H1 (cell line): ENCODE results near the gene CCNY. TPM values are rescaled to one million over a fixed set of nuclear protein-coding genes. Genes with fewer than 3 reads are reported as not detected.

Experiments used
- CTCF ChIA-PET: fragments of 300-600 bp; sonication (Branson Sonifier 250); formaldehyde crosslinking; loops from one replicate; lab custom pipeline; 2021; ENCODE audit not compliant: partially characterized antibody; lab: Charles Lee
- POLR2A ChIA-PET: fragments of 300-600 bp; sonication (Branson Sonifier 250); formaldehyde crosslinking; loops from one replicate; lab custom pipeline; 2021; ENCODE audit warnings: inconsistent platforms; ENCODE audit not compliant: partially characterized antibody; lab: Charles Lee
- DNase-seq, 2 experiments: peaks; one replicate each; pipeline versions ENCODE4 v3.0.0 to v3.0.0-alpha.2; 2010 to 2022; ENCODE audit warnings: low spot score in 2 of 2, low read depth in 1 of 2, mixed read lengths in 1 of 2
- FAIRE-seq: peaks from 2 replicates; lab custom pipeline; 2011; peaks lifted over from hg19 to GRCh38; lab: Jason Lieb, UNC
- H2AFZ ChIP-seq: 2 replicates; pipeline ENCODE4 v1.8.1; 2012; ENCODE audit warnings: low read length, inconsistent platforms
- H2AK5ac ChIP-seq: 2 replicates; pipeline ENCODE4 v1.6.1; 2013; ENCODE audit warnings: low read depth, low read length
- H2BK120ac ChIP-seq: replicated peaks from 2 replicates; pipeline ENCODE3; 2013; ENCODE audit warnings: low read depth, low read length, inconsistent platforms
- H2BK12ac ChIP-seq: 2 replicates; pipeline ENCODE4 v1.6.1; 2013; ENCODE audit warnings: low read depth, low read length
- H2BK15ac ChIP-seq: 2 replicates; pipeline ENCODE4 v1.6.1; 2013; ENCODE audit warnings: low read length
- H2BK20ac ChIP-seq: 2 replicates; pipeline ENCODE4 v1.6.1; 2013; ENCODE audit warnings: low read length
- H2BK5ac ChIP-seq: 2 replicates; pipeline ENCODE4 v1.6.1; 2013; ENCODE audit warnings: low read depth, low read length
- H3K14ac ChIP-seq: 2 replicates; pipeline ENCODE4 v1.6.1; 2013; ENCODE audit warnings: inconsistent platforms; ENCODE audit not compliant: insufficient read length
- H3K18ac ChIP-seq: 2 replicates; pipeline ENCODE4 v1.6.1; 2013; ENCODE audit warnings: low read length; ENCODE audit errors: extremely low read depth
- H3K23ac ChIP-seq: 2 replicates; pipeline ENCODE4 v1.6.1; 2013; ENCODE audit warnings: inconsistent platforms; ENCODE audit not compliant: insufficient read length
- H3K23me2 ChIP-seq: 2 replicates; pipeline ENCODE4 v1.6.1; 2013; ENCODE audit warnings: low read depth, low read length
- H3K27ac ChIP-seq: 2 replicates; pipeline ENCODE4 v1.6.1; 2011; ENCODE audit warnings: low read depth, low read length, inconsistent platforms
- H3K27me3 ChIP-seq, 4 experiments: replicated peaks in 1 of 4; 1 replicate in 1 of 4; 2 replicates in 3 of 4; pipeline versions ENCODE4 v1.6.1 to v1.8.1; 2011 to 2013; ENCODE audit warnings: low read length in 3 of 4, mild to moderate bottlenecking in 3 of 4, inconsistent platforms in 2 of 4, mixed read lengths in 2 of 4, moderate library complexity in 1 of 4; ENCODE audit not compliant: control insufficient read depth in 3 of 4, insufficient read depth in 3 of 4; ENCODE audit errors: extremely low read depth in 1 of 4
- H3K36me3 ChIP-seq, 4 experiments: 2 replicates each; pipeline versions ENCODE4 v1.6.1 to v1.8.1; 2011 to 2013; ENCODE audit warnings: mild to moderate bottlenecking in 4 of 4, low read length in 3 of 4, moderate library complexity in 2 of 4, control low read depth in 1 of 4, inconsistent platforms in 1 of 4; ENCODE audit not compliant: insufficient read depth in 4 of 4, control insufficient read depth in 2 of 4
- H3K4ac ChIP-seq: replicated peaks from 2 replicates; pipeline ENCODE3; 2013; ENCODE audit warnings: low read length, low read depth, mixed read lengths, inconsistent platforms; ENCODE audit not compliant: insufficient read length
- H3K4me1 ChIP-seq, 4 experiments: replicated peaks in 1 of 4; 1 replicate in 1 of 4; 2 replicates in 3 of 4; pipeline versions ENCODE4 v1.6.1 to v1.8.1; 2011 to 2013; ENCODE audit warnings: low read length in 3 of 4, inconsistent platforms in 2 of 4, mixed read lengths in 1 of 4; ENCODE audit not compliant: insufficient read depth in 4 of 4, control insufficient read depth in 3 of 4
- H3K4me2 ChIP-seq, 2 experiments: 2 replicates each; pipeline versions ENCODE4 v1.6.1 to v1.8.1; 2011 to 2013; ENCODE audit warnings: low read depth in 2 of 2, low read length in 2 of 2, control low read depth in 1 of 2, inconsistent platforms in 1 of 2, mild to moderate bottlenecking in 1 of 2; ENCODE audit not compliant: insufficient read depth in 1 of 2
- H3K4me3 ChIP-seq, 4 experiments: fragments of 200-600, 300-600 bp in 1 of 4; sonication (generic), shearing (Covaris generic), sonication (Bioruptor Twin) in 1 of 4; 2 replicates each; pipeline versions ENCODE4 v1.5.1 to v1.8.1; 2011 to 2016; ENCODE audit warnings: low read length in 4 of 4, low read depth in 3 of 4, control low read depth in 2 of 4, inconsistent platforms in 2 of 4, mild to moderate bottlenecking in 2 of 4, mixed read lengths in 1 of 4, moderate library complexity in 1 of 4; ENCODE audit not compliant: insufficient read depth in 2 of 4; ENCODE audit errors: extremely low read depth in 1 of 4
- H3K56ac ChIP-seq: replicated peaks from 2 replicates; pipeline ENCODE3; 2013; ENCODE audit warnings: low read depth, mild to moderate bottlenecking, mixed read lengths, low read length, inconsistent platforms; ENCODE audit not compliant: insufficient read length
- H3K79me1 ChIP-seq: 2 replicates; pipeline ENCODE4 v1.6.1; 2013; ENCODE audit warnings: low read depth, low read length, control low read depth
- H3K79me2 ChIP-seq, 2 experiments: 2 replicates each; pipeline versions ENCODE4 v1.6.1 to v1.8.1; 2012 to 2013; ENCODE audit warnings: low read length in 2 of 2, mild to moderate bottlenecking in 2 of 2, inconsistent platforms in 1 of 2; ENCODE audit not compliant: insufficient read depth in 2 of 2, control insufficient read depth in 1 of 2
- H3K9ac ChIP-seq, 4 experiments: replicated peaks in 1 of 4; 1 replicate in 1 of 4; 2 replicates in 3 of 4; pipeline versions ENCODE4 v1.6.1 to v1.8.1; 2011 to 2013; ENCODE audit warnings: low read depth in 3 of 4, low read length in 3 of 4, control low read depth in 2 of 4, mild to moderate bottlenecking in 2 of 4, moderate library complexity in 2 of 4, inconsistent platforms in 1 of 4; ENCODE audit errors: extremely low read depth in 1 of 4
- H3K9me3 ChIP-seq, 2 experiments: 2 replicates each; pipeline versions ENCODE4 v1.6.1 to v1.8.1; 2012 to 2013; ENCODE audit warnings: mild to moderate bottlenecking in 2 of 2, moderate library complexity in 2 of 2, control low read depth in 1 of 2, inconsistent platforms in 1 of 2, low read depth in 1 of 2, low read length in 1 of 2, mixed read lengths in 1 of 2; ENCODE audit not compliant: insufficient read depth in 2 of 2
- H4K20me1 ChIP-seq, 2 experiments: replicated peaks in 1 of 2; 2 replicates each; pipeline versions ENCODE3 to v1.8.1; 2011 to 2013; ENCODE audit warnings: inconsistent platforms in 2 of 2, low read length in 2 of 2, mild to moderate bottlenecking in 1 of 2; ENCODE audit not compliant: insufficient read depth in 2 of 2, control insufficient read depth in 1 of 2
- H4K5ac ChIP-seq: 2 replicates; pipeline ENCODE4 v1.6.1; 2013; ENCODE audit warnings: low read length, low read depth, mixed read lengths, inconsistent platforms; ENCODE audit not compliant: insufficient read length
- H4K8ac ChIP-seq: 2 replicates; pipeline ENCODE4 v1.8.0; 2013; ENCODE audit warnings: mild to moderate bottlenecking, moderate library complexity, low read length, inconsistent platforms; ENCODE audit not compliant: insufficient read depth; ENCODE audit errors: extremely low read depth
- H4K91ac ChIP-seq: replicated peaks from 2 replicates; pipeline ENCODE3; 2013; ENCODE audit warnings: low read length, mixed read lengths, inconsistent platforms; ENCODE audit not compliant: insufficient read length
- CEBPB ChIP-seq: IDR thresholded peaks from 2 replicates; pipeline ENCODE4 v1.6.1; 2012; ENCODE audit warnings: low read depth, low read length
- EGR1 ChIP-seq: IDR thresholded peaks from 2 replicates; pipeline ENCODE4 v1.6.1; 2011; ENCODE audit warnings: low read depth, low read length, borderline replicate concordance
- KDM4A ChIP-seq: IDR thresholded peaks from one replicate; pipeline ENCODE4 v1.7.1; 2012; ENCODE audit warnings: low read depth, mild to moderate bottlenecking, moderate library complexity, low read length, inconsistent platforms; ENCODE audit not compliant: severe bottlenecking
- NRF1 ChIP-seq: IDR thresholded peaks from 2 replicates; pipeline ENCODE4 v1.6.1; 2011; ENCODE audit warnings: mild to moderate bottlenecking, low read depth, low read length, improper control_type of control experiment
- POLR2AphosphoS5 ChIP-seq: IDR thresholded peaks from 2 replicates; pipeline ENCODE4 v1.6.1; 2011; ENCODE audit warnings: low read depth, low read length
- RFX5 ChIP-seq: IDR thresholded peaks from 2 replicates; pipeline ENCODE4 v1.6.1; 2011; ENCODE audit warnings: low read depth, low read length, improper control_type of control experiment, borderline replicate concordance
- SP1 ChIP-seq: IDR thresholded peaks from 2 replicates; pipeline ENCODE4 v1.6.1; 2011; ENCODE audit warnings: low read depth, low read length
- SP4 ChIP-seq: IDR thresholded peaks from 2 replicates; pipeline ENCODE4 v1.6.1; 2012; ENCODE audit warnings: low read length, inconsistent platforms
- SUZ12 ChIP-seq: fragments of 200-600 bp; sonication (generic); IDR thresholded peaks from 2 replicates; pipeline ENCODE4 v1.6.1; 2012; ENCODE audit warnings: mild to moderate bottlenecking, inconsistent platforms, low read length, moderate library complexity, mixed read lengths
- TBP ChIP-seq: IDR thresholded peaks from 2 replicates; pipeline ENCODE4 v1.6.1; 2011; ENCODE audit warnings: low read depth, low read length, improper control_type of control experiment
- TCF12 ChIP-seq: IDR thresholded peaks from 2 replicates; pipeline ENCODE4 v1.6.1; 2011; ENCODE audit warnings: low read depth, mild to moderate bottlenecking, low read length
- WGBS, 2 experiments: shearing (Covaris generic) in 1 of 2; methylation state at CpG; one replicate each; pipeline versions ENCODE4 v1.1.6 to v1.1.7; 2013 to 2015; ENCODE audit warnings: low lambda C conversion rate in 2 of 2, mixed read lengths in 2 of 2, inconsistent platforms in 1 of 2, low coverage in 1 of 2, missing lambda C conversion rate in 1 of 2; ENCODE audit not compliant: insufficient replicate concordance in 2 of 2, insufficient coverage in 1 of 2, insufficient read length in 1 of 2; ENCODE audit errors: extremely low coverage in 1 of 2, missing lambda C conversion rate in 1 of 2; 5-methylcytosine and 5-hydroxymethylcytosine counted together
- polyA plus RNA-seq, 7 experiments: library from polyadenylated mRNA; depleted of rRNA in 3 of 7; stranded (reverse) in 5 of 7; unstranded in 2 of 7; fragments of >200 nt in 5 of 7; fragments of 200-250 nt in 2 of 7; gene quantifications; 1 replicate in 5 of 7; 2 replicates in 1 of 7; 4 replicates in 1 of 7; pipeline versions ENCODE4 v1.2.1 to v1.2.3, GENCODE V29; 2011 to 2013; ENCODE audit warnings: missing spikeins in 2 of 7, mixed read lengths in 2 of 7
- total RNA-seq: library from RNA; stranded (reverse); fragmentation: NEBNext Ultra II Directional; extraction: Animal tissue kit (Norgen Biotek cat#: 25700); gene quantifications from 2 replicates; pipeline ENCODE4 v1.2.1, GENCODE V29; 2021
- TF ChIP-seq, protein P1 (sequence below), 3 experiments: IDR thresholded peaks; 1 replicate in 2 of 3; 2 replicates in 1 of 3; pipeline versions ENCODE4 v1.5.1 to v1.6.1; 2011; ENCODE audit warnings: low read length in 3 of 3, mild to moderate bottlenecking in 3 of 3, inconsistent platforms in 2 of 3, low read depth in 1 of 3, moderate library complexity in 1 of 3; ENCODE audit not compliant: insufficient read depth in 1 of 3; ENCODE audit errors: control extremely low read depth in 1 of 3

The CCNY gene
- total and polyA plus RNA-seq, 2 of the 8 experiments (the other 6 are each of a cell fraction or from before 2014, with no cell fraction given) = 25.3 to 68.2 TPM

DNA sequence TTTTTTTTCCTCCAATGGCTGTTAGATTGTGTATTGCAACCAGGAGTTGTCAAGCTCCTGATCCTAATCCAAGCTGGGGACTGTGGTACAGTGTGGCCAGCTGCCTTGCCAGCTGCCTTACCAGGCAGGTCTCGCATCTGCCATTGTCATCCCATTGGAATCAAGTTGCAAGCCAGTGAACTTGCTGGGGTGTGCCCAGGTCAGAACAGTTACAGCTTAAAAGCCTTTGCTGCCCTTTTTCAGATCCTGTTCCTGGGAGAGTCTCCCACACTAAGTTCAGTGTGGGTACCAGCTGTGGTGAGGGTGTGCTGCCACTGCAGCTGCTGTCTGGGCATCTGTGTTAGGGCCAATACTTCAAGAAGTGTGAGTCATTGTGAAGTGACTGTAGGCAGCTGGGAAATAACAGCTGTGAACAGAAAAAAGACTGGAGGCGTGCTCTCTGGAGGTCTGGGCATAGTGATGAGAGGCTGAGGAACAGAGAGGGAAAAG is 72.8 kb downstream of the CCNY start:
- POLR2A ChIA-PET = interaction anchor here (0.7 to 1.6 kb wide), 2 partner anchors 14 to 75 kb away, joined by 3 to 4 read pairs; no protein-coding TSS in a partner anchor
- H3K14ac ChIP-seq = no peak overlapping the region
- no peak for TF ChIP-seq SP1
- TF ChIP-seq NRF1 = no peak
- TF ChIP-seq TCF12 = no peak
- no peak for TF ChIP-seq RFX5
- no peak for TF ChIP-seq TBP
- TF ChIP-seq, protein P1, sequence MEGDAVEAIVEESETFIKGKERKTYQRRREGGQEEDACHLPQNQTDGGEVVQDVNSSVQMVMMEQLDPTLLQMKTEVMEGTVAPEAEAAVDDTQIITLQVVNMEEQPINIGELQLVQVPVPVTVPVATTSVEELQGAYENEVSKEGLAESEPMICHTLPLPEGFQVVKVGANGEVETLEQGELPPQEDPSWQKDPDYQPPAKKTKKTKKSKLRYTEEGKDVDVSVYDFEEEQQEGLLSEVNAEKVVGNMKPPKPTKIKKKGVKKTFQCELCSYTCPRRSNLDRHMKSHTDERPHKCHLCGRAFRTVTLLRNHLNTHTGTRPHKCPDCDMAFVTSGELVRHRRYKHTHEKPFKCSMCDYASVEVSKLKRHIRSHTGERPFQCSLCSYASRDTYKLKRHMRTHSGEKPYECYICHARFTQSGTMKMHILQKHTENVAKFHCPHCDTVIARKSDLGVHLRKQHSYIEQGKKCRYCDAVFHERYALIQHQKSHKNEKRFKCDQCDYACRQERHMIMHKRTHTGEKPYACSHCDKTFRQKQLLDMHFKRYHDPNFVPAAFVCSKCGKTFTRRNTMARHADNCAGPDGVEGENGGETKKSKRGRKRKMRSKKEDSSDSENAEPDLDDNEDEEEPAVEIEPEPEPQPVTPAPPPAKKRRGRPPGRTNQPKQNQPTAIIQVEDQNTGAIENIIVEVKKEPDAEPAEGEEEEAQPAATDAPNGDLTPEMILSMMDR (IDR thresholded peaks at IDR 0.05; ENCODE audit: control extremely low read depth in 1 of 3, insufficient read depth in 1 of 3, low read depth in 1 of 3, low read length in 3 of 3) = no peak
- no peak for TF ChIP-seq SP4
- TF ChIP-seq KDM4A = no peak
- TF ChIP-seq POLR2AphosphoS5 = no peak
- TF ChIP-seq EGR1 = no peak
- TF ChIP-seq SUZ12 = no peak
- TF ChIP-seq CEBPB = no peak

More for the DNA sequence above, 72.8 kb downstream of the CCNY start:
- Histone ChIP-seq H4K8ac (no peak overlapping the region), H3K27me3 (no peaks in the 10 kb centered on the region), H3K9me3 (peaks cover 0 to 2% of the 10 kb centered on the region in 2 experiments; a peak in 1 of 4 replicates), H3K18ac (no peak overlapping the region), H3K9ac (no peak overlapping the region), H2BK12ac (no peak overlapping the region), H4K20me1 (peaks cover 0 to 2% of the 10 kb centered on the region in 2 experiments), H2AK5ac (0 out of 2 replicates have a peak overlapping the region, but pooled peaks have one; percentile 13), H3K4me3 (no peak overlapping the region), H3K4ac (no peak overlapping the region), H3K4me2 (no peak overlapping the region), H2AFZ (no peak overlapping the region), H2BK120ac (no peak overlapping the region), H2BK15ac (no peak overlapping the region; the same call in 1 of the 2 replicates), H3K56ac (no peak overlapping the region), H3K27ac (no peak overlapping the region; the same call in 1 of the 2 replicates), H3K23ac (no peak overlapping the region), H4K91ac (no peak overlapping the region), H3K79me2 (peaks cover 0 to 51% of the 10 kb centered on the region in 2 experiments; a peak in 2 of 4 replicates), H2BK5ac (no peak overlapping the region), H4K5ac (no peak overlapping the region), H2BK20ac (no peak overlapping the region), H3K79me1 (peaks cover 7% of the 10 kb centered on the region), H3K36me3 (no peaks in the 10 kb centered on the region), H3K4me1 (peaks cover 3 to 12% (median 5%) of the 10 kb centered on the region in 4 experiments; a peak in 6 of 7 replicates), H3K23me2 (no peaks in the 10 kb centered on the region)
- CTCF ChIA-PET = no interaction called here
- 96% methylated on average over 2 of the region's 2 CpGs; no CpG with 5 or more reads in 1 of the 2 experiments for WGBS, 2 experiments
- DNase-seq = no peak
- FAIRE-seq = no peak
